HCT116 (cell line): ENCODE data around the gene CSNK1E.

Experiments
- CEBPB ChIP-seq: IDR thresholded peaks from 2 replicates; pipeline ENCODE4 v1.6.1; 2012; ENCODE audit warnings: low read depth
- CTCF ChIP-seq, 3 experiments: fragments of 200-600 bp in 1 of 3; sonication (generic) in 1 of 3; IDR thresholded peaks in 2 of 3; conservative IDR thresholded peaks in 1 of 3; 2 replicates each; pipeline ENCODE4 v1.5.1; 2012 to 2017; ENCODE audit warnings: low read depth in 2 of 3, low read length in 2 of 3, antibody characterized with exemption in 1 of 3, borderline replicate concordance in 1 of 3, control low read depth in 1 of 3, mild to moderate bottlenecking in 1 of 3, mixed read lengths in 1 of 3, mixed run types in 1 of 3, moderate library complexity in 1 of 3; ENCODE audit not compliant: insufficient read depth in 1 of 3
- EZH2phosphoT487 ChIP-seq: fragments of 200-600 bp; IDR thresholded peaks from 2 replicates; pipeline ENCODE4 v1.6.1; 2018; ENCODE audit warnings: antibody characterized with exemption, borderline replicate concordance
- JUND ChIP-seq: IDR thresholded peaks from 2 replicates; pipeline ENCODE4 v1.6.1; 2012
- POLR2A ChIP-seq: IDR thresholded peaks from 2 replicates; pipeline ENCODE4 v1.7.0; 2011; ENCODE audit warnings: borderline replicate concordance; ENCODE audit not compliant: insufficient read depth, insufficient read length; ENCODE audit errors: extremely low read depth
- POLR2AphosphoS5 ChIP-seq: IDR thresholded peaks from 2 replicates; pipeline ENCODE4 v1.6.1; 2011; ENCODE audit warnings: mild to moderate bottlenecking, low read depth, low read length, moderate library complexity

GRCh38 chr22:38353701-38354100 lies 36.5 kb upstream of the CSNK1E start:
- no peak for TF ChIP-seq CTCF (IDR thresholded peaks at IDR 0.05 in 2 of 3, conservative IDR thresholded peaks at IDR 0.05 in 1 of 3; ENCODE audit: borderline replicate concordance in 1 of 3, insufficient read depth in 1 of 3, low read depth in 2 of 3, low read length in 2 of 3)
- no peak for TF ChIP-seq EZH2phosphoT487
- no peak for TF ChIP-seq POLR2A
- TF ChIP-seq CEBPB, result no peak
- TF ChIP-seq JUND, result no peak
- TF ChIP-seq POLR2AphosphoS5, result no peak
